WERI-Rb-1 (cell line): ENCODE results near the gene DBNDD1.

Source experiments
- DNase-seq: peaks from one replicate; pipeline ENCODE4 v3.0.0-alpha.2; 2020
- H3K27ac ChIP-seq: fragments of 250-450 bp; sonication (Bioruptor Pico); 2 replicates; pipeline ENCODE4 v1.5.1; 2020; ENCODE audit warnings: mild to moderate bottlenecking, moderate library complexity
- H3K27me3 ChIP-seq: fragments of 250-450 bp; sonication (Bioruptor Pico); 2 replicates; pipeline ENCODE4 v1.5.1; 2021; ENCODE audit warnings: mild to moderate bottlenecking, low read depth, moderate library complexity; ENCODE audit not compliant: insufficient read depth, severe bottlenecking
- H3K36me3 ChIP-seq: fragments of 250-450 bp; sonication (Bioruptor Pico); 2 replicates; pipeline ENCODE4 v1.5.1; 2020; ENCODE audit warnings: mild to moderate bottlenecking, moderate library complexity
- H3K4me3 ChIP-seq: 2 replicates; pipeline ENCODE4 v1.5.1; 2011; ENCODE audit warnings: low read depth, mild to moderate bottlenecking, control low read depth, low read length
- H3K9me3 ChIP-seq: fragments of 250-450 bp; sonication (Bioruptor Pico); 2 replicates; pipeline ENCODE4 v1.5.1; 2021; ENCODE audit warnings: mild to moderate bottlenecking, moderate library complexity; ENCODE audit not compliant: severe bottlenecking
- CTCF ChIP-seq: IDR thresholded peaks from 2 replicates; pipeline ENCODE4 v1.5.1; 2011; ENCODE audit warnings: low read depth, mild to moderate bottlenecking, control low read depth, inconsistent platforms, low read length

DBNDD1 gene

GRCh38 chr16:90033387-90033786 lies 14.1 kb upstream of the DBNDD1 start:
- Histone ChIP-seq H3K9me3 (no peaks in the 10 kb centered on the region), H3K36me3 (no peaks in the 10 kb centered on the region), H3K4me3 (no peak overlapping the region), H3K27ac (no peak overlapping the region), H3K27me3 (no peaks in the 10 kb centered on the region)
- no peak for DNase-seq
- TF ChIP-seq CTCF: no peak

- H3K27me3 ChIP-seq: no peaks in the 10 kb centered on the region
- H3K9me3 ChIP-seq: no peaks in the 10 kb centered on the region
- no peaks in the 10 kb centered on the region for H3K36me3 ChIP-seq
- no peak overlapping the region for H3K4me3 ChIP-seq
- no peak overlapping the region for H3K27ac ChIP-seq
- no peak for TF ChIP-seq CTCF
- DNase-seq: no peak
Measured at GRCh38 chr16:90032674-90033331, 13.5 kb upstream of the DBNDD1 start.

GRCh38 chr16:90031931-90032673 lies 12.8 kb upstream of the DBNDD1 start:
- no peak for DNase-seq
- H3K4me3 ChIP-seq: no peak overlapping the region

GRCh38 chr16:90031186-90031930 lies 12.1 kb upstream of the DBNDD1 start:
- DNase-seq: no peak
- Histone ChIP-seq H3K27ac (no peak overlapping the region), H3K4me3 (no peak overlapping the region), H3K27me3 (no peaks in the 10 kb centered on the region), H3K9me3 (no peaks in the 10 kb centered on the region), H3K36me3 (no peaks in the 10 kb centered on the region)
- no peak for TF ChIP-seq CTCF

More at GRCh38 chr16:90031931-90032673, 12.8 kb upstream of the DBNDD1 start:
- no peaks in the 10 kb centered on the region for H3K27me3 ChIP-seq
- no peaks in the 10 kb centered on the region for H3K9me3 ChIP-seq
- no peak overlapping the region for H3K27ac ChIP-seq
- no peaks in the 10 kb centered on the region for H3K36me3 ChIP-seq
- TF ChIP-seq CTCF: no peak

GRCh38 chr16:90028985-90029384 lies 9.7 kb upstream of the DBNDD1 start:
- Histone ChIP-seq H3K9me3 (no peaks in the 10 kb centered on the region), H3K4me3 (no peak overlapping the region), H3K36me3 (no peaks in the 10 kb centered on the region), H3K27ac (no peak overlapping the region), H3K27me3 (no peaks in the 10 kb centered on the region)
- no peak for DNase-seq
- no peak for TF ChIP-seq CTCF
